ENCODE data around the gene RAB11FIP4.

Gene RAB11FIP4

DNA sequence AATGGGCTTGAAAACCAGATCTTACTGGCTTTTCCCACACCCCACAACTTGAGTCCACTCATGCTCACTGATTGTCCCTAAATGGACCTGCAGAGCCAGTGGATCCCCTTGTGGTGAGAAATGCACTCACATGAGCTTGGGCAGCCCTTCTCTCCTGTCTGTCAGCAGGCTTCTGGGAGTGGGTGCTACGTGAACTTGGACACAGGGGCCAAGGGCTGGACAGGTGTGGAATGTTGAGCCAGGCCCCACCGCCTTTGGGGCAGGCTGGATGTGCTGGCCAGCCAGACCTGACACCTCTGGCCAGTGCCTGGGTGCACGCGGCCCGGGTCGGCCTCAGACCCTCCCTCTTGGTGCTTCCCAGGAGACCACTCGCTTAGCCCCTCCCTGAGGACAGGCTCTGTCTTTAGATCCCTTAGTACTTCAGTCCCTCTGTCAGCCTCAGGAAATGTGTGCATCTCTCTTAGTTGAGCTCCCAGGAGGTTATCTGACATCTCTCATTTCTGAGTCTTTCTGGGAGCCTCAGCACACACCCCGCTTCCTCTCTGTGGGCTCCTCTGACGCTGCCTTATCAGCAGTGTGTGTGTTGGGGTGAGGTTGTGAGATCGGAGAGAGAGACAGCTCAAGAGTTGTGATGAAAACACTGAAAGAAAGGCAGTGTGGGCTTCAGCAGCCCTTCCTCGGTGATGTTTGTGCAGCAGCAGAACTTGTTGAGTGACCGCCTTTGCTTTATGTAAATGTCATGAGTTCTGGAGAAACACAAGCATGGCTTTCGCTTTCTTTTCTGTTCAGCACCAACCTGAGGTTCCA is 117.0 kb downstream of the RAB11FIP4 start:
- DNase-seq, result no peak

DNA sequence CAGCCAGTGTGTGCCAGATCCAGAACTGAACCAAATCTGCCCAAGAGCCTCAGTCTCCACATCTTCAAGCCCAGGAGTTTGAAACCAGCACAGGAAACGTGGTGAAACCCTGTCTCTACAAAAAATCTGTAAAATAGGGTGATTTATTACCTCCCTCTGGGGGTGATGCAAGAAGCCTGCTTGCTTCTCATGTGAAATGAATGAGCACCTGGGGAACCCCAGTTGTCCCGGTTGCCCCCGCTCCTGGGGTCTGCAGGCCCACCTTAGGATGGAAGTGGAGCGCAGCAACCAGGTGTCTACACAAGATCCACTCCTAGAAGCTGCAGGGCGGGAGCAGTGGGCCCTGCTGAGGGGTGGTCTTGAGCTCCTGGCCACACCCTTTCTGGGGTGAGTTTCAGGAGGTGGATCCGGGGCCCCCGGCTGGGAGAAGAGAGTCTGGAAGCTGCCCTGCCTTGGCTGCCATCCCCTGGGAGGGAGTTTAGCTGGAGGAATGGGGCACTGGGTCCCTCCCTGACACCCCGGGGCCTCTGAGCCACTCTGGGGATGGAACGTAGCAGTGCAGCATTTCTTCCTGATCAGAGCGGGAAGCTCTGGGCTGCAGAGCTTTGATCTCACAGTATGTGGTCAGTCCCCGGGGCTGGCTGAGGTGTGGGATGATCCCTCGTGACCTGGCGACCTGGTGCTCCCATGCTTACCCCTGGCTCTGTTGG is 117.8 kb downstream of the RAB11FIP4 start:
- DNase-seq, result no peak

DNA sequence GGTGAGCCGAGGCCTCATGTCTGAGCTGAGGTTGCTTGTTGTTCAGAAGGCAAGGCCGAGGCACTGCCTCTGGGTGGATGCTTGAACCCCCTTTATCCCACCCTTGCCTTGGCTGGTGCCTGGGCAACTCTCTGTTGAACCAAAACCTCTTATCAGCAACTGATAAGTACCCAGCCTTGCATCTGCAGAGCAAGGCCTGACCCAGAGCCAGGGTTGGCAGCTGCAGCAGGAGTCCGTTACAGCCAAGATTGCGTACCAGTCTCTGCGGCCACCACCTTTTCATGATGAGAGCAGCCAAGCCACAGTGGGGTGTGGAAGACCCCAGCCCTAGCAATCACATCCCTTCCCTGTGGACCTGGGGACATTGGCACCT is 118.3 kb downstream of the RAB11FIP4 start:
- DNase-seq, result no peak

DNA sequence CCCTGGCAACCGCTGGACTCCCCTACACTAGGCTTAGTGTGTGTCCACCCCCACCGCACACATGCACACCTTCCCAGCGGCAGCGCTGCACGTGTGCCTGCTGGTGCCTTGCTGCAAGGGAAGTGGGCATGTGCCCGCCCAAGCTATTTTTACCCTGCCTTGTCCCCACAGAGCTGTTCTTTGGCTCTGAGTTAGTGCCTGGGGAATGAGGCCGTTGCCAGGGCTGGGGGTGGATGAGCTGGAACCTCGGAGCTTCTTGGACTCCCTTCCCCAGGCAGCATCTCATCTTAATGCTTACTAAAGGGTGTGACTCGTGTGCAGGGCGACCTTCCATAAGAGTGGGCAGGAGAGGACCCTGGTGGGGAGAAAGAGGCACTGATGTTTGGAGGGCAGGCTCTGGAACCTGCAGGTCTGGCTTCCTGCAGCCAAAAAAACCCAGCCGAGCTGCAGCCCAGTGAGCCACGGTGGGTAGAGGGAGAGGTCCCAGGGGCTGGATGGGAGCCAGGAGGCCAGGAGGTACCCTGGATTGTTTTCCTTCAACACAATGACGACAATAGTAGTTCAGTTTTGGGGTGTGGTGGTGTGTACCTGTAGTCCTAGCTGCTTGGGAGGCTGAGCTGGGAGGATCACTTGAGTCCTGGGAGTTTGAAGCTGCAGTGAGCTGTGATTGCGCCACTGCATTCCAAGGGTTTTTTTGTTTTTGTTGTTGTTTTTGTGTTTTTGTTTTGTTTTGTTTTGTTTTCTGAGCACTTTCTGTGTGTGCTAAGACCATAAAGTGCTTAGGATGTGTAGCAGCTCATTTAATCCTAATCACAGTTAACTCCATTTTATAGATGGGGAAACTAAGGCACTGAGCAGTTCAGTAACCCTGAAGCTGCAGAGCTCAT is 119.1 kb downstream of the RAB11FIP4 start:
- no peak for DNase-seq

DNA sequence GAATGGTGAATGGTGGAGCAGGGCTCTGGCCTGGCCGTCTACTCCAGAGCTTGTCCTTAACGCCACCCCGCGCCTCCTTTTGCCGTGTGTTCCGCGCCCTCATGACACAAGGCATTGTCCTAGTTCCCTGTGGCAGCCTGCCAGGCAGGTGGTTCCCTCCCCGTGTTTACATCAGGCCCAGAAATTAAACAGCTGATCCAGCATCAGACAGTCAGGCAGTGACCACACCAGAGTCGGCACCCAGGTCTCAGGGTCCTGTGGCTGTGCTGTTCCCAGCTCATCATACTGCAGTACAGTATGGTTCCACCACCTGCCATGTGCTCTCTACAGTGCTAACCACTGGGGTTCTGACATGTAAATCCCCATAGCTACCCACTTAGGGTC is 119.7 kb downstream of the RAB11FIP4 start:
- no peak for DNase-seq

DNA sequence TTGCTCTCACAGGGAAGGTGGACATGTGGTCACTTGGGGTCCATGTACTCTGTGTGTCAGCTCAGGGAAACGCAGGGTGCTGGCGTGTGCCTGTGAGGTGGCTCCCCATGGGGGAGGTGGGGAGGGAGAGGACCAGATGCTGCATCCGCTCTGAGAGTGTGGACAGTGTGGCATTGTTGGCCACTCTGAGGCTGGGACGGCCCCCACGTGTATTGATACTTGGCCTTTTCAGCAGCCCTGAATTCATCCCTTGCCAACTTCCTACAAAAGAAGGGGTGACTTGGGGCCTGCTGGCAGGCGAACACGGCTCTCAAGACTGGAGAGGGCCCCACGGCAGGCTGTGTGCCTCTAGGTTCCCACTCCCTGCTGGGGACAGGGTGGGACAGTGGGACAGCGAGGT is 120.1 kb downstream of the RAB11FIP4 start:
- no peak for DNase-seq

DNA sequence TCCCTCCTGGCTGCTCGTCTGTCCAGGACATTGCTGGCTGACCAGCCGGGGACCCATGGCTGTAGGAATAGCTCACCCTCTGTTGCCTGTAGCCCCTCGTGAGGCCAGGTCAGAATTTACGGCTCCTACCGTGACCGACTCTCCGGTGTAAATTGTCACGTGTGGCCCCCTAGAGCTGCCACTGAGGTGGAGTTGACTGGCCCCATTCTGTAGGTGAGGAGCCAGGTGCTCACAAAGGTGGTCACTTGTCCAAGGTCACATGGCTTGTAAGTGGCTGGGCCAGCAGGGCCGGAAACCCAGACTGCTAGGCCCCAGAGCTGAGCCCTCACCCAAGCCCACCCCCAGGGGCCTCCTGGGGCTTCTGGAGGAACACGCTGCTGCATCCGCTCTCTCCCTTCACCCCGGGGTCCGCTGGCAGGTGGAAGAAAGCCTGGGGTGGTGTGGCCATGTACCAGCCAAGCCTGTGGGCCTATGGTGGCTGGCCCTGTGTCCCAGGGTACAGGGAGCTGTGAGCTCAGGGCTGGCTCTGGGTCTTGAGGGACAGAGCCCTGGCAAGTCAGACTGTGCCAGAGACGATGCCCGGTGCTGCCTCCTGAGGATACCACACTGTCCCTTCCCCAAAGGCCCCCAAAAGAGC is 120.7 kb downstream of the RAB11FIP4 start:
- DNase-seq, result no peak

DNA sequence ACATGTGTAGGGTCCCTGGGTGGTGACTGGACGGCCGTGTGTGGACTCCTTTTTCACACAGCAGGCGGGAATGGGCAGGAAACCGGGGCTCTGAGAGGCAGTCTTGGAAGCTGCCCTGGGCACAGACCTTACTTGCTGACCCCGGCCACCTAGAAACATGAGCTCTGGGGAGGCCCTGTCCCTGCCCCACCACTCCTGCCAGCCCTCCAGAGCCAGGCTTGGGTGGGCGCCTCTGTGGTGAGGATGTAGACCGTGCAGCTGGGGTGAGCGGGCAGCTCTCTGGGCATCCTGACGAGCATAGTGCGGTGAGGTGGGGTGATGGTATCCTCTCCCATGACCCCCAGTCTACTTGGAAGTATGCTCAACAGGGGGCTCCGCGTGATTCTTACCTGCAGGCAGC is 121.3 kb downstream of the RAB11FIP4 start:
- no peak for DNase-seq

DNA sequence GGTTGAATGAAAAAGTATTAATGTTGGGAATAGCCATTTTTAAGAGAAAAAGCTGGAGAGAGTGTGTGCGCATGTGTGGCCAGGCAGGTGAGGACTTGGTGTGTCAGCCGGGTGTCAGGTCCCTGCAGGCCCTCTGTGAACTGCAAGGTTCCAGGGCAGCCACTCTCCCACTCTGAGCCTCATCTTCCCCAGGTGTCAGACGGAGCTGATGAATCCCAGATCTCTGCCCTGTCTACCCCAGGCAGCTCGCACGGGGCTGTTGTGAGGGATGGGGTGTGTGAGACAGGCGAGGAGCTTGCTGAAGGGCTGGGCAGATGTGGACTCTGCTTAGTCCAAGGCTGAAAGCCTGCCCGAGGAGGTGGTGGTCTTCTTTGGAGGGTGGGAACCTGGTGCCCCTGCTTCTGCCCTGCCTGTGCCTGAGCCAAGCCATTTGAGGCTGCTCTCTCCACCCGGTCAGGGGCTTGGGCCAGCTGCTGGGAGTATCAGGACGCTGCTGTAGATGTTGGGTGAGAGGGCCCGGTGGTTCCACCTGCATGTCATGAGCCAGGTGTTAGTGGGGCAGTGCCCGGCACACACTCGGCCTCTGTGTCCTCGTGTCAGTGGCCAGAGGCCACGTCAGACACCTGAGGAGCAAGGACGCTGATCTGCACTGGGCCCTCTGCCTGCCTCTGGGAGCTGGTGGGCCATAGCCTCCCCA is 122.4 kb downstream of the RAB11FIP4 start:
- no peak for DNase-seq

DNA sequence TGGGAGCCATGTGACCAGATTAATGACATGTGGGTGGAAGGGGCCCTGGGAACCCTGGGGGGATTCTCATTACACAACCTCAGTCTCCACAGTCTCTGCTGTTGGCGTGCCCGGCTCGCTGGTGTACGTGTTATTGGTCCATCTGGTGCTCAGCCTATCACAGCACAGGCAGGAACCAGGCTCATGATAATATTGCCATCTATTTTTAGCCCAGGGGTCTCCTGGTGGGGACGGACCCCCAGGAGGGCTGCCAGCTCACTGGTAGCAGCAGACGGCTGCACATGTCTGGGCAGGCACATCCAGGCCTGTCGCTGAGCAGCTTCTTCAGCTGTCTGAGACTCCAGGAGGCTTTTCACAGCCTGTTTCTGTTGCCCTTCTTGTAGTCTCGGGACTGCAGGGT is 123.8 kb downstream of the RAB11FIP4 start:
- no peak for DNase-seq

DNA sequence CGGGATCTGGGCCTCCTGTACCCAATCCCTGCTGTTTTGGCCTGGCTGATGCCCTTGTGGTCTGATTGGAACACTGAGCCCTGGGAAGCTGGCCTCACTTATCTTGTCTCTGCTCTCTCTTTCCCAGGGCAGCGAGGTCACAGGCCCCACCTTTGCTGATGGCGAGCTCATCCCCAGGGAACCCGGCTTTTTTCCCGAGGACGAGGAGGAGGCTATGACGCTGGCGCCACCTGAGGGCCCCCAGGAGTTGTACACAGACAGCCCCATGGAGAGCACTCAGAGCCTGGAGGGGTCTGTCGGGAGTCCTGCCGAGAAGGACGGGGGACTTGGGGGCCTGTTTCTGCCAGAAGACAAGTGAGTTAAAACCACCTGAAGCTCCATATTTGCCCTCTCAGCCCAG is 126.0 kb downstream of the RAB11FIP4 start:
- no peak for DNase-seq

DNA sequence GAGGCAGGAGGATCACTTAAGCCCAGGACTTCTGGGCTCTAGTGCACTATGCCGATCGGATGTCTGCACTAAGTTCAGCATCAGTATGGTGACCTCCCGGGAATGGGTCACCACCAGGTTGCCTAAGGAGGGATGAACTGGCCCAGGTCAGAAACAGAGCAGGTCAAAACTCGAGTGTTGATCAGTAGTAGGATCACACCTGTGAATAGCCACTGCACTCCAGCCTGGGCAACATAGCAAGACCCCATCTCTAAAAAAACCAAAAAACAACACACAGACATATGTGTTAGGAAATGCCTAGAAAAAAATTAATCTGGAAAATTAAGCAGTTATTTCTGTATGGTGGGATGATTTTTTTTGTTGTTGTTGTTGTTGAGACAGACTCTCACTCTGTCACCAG is 127.0 kb downstream of the RAB11FIP4 start:
- no peak for DNase-seq

DNA sequence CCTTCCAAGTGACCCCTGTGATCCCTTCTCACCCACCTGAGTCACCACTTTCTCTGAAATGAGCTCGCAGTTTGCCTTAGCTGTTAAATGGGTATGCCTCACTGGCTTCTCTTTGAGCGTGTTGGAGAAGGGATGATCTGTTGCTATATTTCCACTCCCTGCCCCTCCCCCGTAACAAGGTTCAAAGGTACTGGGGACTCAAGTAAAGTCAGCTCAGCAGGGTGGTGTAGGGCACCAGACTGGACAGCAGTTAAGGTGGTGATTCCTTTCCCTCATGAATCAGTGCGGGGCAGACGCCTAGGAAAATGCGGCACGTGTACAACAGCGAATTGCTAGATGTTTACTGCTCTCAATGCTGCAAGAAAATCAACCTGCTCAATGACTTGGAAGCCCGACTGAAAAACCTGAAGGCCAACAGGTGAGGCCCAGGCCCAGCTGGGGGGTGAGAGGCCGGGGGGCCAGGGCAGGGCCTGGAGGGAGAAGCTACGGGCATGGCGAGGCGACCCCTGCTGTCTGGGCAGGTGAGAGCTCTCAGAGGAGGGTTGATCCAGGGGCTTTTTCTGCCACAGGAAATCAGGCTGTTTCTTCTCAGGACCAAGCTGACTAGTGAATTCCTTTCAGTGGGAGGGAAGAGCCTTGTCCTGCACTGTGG is 130.3 kb downstream of the RAB11FIP4 start:
- no peak for DNase-seq

DNA sequence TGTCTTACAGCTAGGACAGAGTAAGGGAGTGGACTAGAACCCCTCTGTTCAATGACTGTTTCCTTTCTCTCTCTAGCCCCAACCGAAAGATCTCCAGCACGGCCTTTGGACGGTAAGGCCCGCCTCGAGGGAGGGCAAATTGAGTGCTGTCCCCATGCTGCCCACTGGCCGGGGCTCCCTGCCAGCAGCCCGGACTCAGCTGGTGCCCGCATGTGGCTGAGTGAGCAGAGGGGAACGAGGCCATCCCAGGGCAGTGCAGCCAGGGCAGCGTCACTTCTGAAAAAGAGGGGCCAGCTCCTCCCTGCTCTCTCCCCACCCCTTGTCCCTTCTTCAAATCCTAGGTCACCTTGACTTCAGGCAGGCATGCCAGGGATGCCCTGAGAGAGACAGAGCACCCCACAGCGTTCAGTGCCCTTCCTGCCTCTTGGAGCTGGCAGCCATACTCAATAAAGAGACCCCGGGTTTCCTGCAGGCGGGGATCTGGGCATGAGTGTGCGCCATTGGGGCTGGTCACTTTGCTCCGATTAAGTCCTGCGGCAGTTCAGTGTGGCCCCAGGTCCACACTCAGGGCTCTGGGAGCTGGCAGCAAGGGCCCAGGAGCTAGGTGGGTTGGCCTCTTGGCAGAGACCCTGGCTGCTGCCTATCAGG is 130.9 kb downstream of the RAB11FIP4 start:
- no peak for DNase-seq

DNA sequence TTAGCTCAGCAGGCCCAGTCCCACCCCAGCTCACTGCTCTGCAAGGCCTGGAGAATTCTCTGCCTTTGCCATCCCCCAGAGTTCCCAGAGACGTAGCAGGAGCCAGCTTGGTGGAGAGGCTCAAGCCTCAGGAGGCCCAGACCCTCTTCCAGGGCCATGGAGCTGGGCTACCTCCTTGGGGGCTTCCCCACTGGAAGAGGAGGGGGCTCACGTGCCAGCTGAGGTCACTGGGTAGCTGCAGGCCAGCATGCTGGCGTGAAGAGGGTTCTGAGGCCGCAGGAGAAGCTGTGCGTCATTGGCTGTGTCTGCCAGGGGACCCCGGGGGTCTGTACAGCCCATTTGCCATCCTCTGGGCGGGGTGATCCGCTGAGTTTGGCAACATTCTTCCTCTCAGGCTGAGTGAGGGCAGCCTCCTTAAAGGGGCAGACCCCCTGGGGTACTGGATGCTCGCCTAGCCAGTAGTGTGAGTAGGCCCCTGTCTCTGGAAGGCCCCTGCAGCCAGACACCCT is 131.6 kb downstream of the RAB11FIP4 start:
- no peak for DNase-seq

DNA sequence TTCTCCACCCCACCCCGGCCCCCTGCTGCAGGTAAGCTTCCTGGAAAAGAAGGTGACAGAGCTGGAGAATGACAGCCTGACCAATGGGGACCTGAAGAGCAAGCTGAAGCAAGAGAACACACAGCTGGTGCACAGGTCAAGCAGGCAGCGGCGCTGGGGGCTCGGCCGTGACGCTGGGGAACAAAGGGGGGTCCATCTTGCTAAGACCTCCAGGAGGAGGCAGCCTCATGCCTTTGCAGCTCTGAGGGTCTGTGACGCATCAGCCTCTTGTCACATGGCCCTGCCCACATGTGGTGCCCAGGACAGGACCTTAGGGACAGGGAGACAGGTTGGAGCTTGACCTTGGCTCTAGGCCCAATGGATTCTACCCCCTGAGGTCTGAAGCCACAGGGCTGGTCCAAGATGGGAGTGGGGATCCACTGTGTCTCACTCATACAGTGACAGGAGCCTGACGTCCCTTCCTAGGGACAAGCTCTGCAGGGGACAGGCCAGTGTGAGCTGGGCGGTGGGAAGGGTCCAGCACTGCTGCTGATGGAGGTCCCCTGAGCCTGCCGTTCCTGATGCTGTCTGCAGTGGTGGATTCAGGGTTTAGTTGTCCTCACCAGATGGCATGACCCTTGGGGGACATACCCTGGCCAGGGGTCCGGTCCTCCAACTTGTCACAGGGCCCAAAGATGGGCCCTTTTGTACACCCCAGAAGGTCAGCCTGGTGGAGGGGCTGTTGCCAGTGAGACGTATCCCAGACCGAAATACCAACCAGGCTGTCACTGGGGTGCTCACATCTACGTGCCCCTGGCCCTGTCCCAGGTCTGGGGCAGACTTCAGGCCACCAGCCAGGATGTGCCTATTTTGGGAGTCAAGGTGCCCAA is 132.6 kb downstream of the RAB11FIP4 start:
- DNase-seq, result no peak

DNA sequence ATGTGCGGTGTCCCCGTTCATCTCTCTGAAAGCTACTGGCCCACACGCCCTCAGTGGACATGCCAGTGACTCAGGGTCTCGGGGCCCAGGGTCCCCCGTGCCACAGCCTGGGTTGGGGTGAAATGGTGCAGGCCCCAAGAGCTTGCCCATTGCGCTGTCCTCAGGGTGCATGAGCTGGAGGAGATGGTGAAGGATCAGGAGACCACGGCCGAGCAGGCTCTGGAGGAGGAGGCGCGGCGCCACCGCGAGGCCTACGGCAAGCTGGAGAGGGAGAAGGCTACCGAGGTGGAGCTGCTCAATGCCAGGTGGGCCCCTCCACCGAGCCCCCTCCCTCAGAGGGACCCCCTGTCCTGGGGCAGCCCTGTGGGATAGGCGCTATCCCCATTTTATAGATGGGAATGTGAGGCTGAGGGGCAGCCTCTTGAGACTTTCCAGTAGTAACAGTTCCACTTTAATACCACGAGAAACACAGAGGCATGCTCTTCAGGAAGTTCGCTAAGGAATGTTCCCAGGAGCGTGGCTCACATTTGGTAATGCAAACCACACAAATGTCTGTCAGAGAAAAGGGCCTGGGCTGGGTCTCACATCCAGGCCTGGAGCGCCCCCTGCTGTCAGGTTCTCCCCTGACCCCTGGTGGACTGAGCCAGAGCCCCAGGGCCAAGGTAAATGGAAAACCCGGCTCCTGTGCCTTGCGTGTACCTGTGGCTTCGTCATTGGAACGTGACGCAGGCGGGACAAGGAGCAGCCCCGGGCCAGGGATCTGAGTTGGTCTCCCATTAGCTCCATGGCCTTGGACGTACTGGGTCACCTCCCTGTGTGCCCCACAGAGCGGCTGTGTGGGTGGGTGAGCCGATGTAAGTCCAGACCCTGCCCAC is 133.7 kb downstream of the RAB11FIP4 start:
- peak; percentile 28 for DNase-seq

DNA sequence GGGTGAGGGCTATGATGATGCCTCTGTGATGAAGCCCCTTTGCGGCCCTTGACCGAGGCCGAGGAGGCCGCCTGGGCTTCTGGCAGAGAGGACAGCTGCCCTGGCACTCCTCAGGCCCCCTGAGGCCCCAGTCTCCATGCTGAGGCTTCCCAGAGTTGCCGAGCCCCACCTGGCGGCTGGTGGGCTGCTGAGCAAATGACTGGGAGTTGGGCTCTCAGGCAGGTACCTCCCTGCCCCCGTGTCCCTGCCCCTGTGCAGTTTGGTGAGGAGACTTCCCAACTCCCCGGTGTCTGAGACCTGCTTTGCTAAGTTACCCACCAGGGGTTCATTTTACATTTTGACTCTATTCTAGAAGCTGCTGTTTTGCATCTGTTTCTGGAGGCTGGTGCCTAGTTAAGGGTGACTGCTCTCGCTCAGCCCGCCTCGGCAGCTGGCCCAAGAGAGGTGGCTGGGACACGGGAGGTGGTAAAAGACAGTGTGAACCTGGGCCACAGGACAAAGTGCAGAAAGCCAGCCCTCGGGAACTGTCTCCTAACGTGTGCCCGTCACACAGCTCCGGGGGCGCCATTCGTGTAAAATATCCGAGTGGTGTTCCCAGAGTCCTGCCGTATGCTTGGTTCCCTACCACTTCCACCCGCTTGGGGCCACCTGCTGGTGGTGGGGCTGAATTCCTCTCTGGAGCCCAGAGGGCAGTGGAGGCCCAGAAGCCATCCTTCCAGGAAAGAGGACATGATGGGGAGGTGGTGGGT is 134.5 kb downstream of the RAB11FIP4 start:
- no peak for DNase-seq
